Measurements from ENCODE around the gene C11orf54.
A peak's percentile ranks its signal among the peaks of the same experiment; 100 is the strongest.

C11orf54 gene

GRCh38 chr11:93741094-93741881 is at the start of gene C11orf54, which contains the start of gene TAF1D:
C11orf54 (plus strand) TSS chr11:93741672; CDS start chr11:93747394, 5,722 bp downstream.
TAF1D (minus strand) TSS chr11:93741495; CDS start chr11:93739304, 2,191 bp downstream.
- DNase-seq (ENCODE audit: low read depth) = peak; percentile 97
- peak within 1 kb of the TSS; percentile 94 for H3K4me3 ChIP-seq (ENCODE audit: control insufficient read depth, low read depth, low read length)
- no peak for TF ChIP-seq CTCF (conservative IDR thresholded peaks at IDR 0.05; ENCODE audit: control insufficient read depth, insufficient read depth, low read depth, low read length)

- H3K4me3 ChIP-seq (ENCODE audit: control insufficient read depth, low read depth, low read length) = no peak overlapping the region
- TF ChIP-seq CTCF (conservative IDR thresholded peaks at IDR 0.05; ENCODE audit: control insufficient read depth, insufficient read depth, low read depth, low read length) = peak; percentile 12
- peak; percentile 6 for DNase-seq (ENCODE audit: low read depth)
Observed at GRCh38 chr11:93694109-93694508, 47.4 kb upstream of the C11orf54 start.

- H3K4me3 ChIP-seq (ENCODE audit: control insufficient read depth, low read depth, low read length) = no peak overlapping the region
- no peak for DNase-seq (ENCODE audit: low read depth)
- TF ChIP-seq CTCF (conservative IDR thresholded peaks at IDR 0.05; ENCODE audit: control insufficient read depth, insufficient read depth, low read depth, low read length) = no peak
Observed at GRCh38 chr11:93694557-93694956, 46.9 kb upstream of the C11orf54 start.

DNA sequence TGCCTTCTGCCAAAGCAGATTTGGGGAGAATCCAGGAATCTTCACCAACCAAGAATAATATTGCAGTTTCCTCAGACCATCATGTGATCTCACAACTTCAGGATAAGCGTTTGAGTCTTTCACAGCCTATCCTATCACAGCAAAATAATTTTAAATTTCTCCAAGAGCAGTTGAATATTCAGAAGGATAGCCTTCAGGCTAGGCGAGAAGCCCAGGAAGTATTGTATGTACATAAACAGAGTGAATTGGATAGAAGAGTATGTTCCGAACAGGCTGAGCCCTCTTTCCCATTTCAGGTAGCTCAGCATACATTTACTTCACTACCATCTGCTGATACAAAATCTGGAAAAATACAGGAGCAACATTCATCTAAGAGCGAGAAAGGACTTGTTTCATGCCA is 43.9 kb upstream of the C11orf54 start:
- no peak for TF ChIP-seq CTCF (conservative IDR thresholded peaks at IDR 0.05; ENCODE audit: control insufficient read depth, insufficient read depth, low read depth, low read length)
- H3K4me3 ChIP-seq (ENCODE audit: control insufficient read depth, low read depth, low read length) = no peak overlapping the region
- DNase-seq (ENCODE audit: low read depth) = no peak

GRCh38 chr11:93700830-93701229 is 40.6 kb upstream of the C11orf54 start:
- H3K4me3 ChIP-seq (ENCODE audit: control insufficient read depth, low read depth, low read length) = no peak overlapping the region
- no peak for TF ChIP-seq CTCF (conservative IDR thresholded peaks at IDR 0.05; ENCODE audit: control insufficient read depth, insufficient read depth, low read depth, low read length)
- DNase-seq (ENCODE audit: low read depth) = peak; percentile 9

DNA sequence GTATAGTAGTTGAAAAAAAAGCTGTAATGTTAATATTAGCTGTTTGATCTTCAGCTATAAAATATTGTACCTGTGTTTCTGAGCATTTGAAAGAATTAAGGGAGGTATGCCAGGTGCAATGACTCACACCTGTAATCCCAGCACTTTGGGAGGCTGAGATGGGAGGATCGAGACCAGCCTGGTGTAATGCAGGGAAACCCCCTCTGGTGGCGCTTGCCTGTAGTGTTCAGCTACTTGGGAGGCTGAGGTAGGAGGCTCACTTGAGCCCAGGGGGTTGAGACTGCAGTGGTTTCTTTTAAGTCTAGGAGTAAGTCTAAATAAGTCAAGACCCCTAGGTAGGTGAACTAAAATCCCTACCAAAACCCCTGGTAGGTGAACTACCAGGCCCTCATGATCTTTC is 37.2 kb upstream of the C11orf54 start:
- no peak for DNase-seq (ENCODE audit: low read depth)
- no peak overlapping the region for H3K4me3 ChIP-seq (ENCODE audit: control insufficient read depth, low read depth, low read length)
- TF ChIP-seq CTCF (conservative IDR thresholded peaks at IDR 0.05; ENCODE audit: control insufficient read depth, insufficient read depth, low read depth, low read length) = peak; percentile 11

Data from fibroblast of mammary gland (primary cell).